GM04503 (cell line): ENCODE data around the gene PDE4D.

Experiments used
- DNase-seq: peaks from one replicate; pipeline ENCODE4 v3.0.0-alpha.2; 2012; ENCODE audit warnings: low read depth

PDE4D gene

GRCh38 chr5:59655693-59656309 is 237.7 kb downstream of the PDE4D start:
- no peak for DNase-seq

- DNase-seq: no peak
These were observed 238.8 kb downstream of the PDE4D start for GRCh38 chr5:59654691-59655090.

- no peak for DNase-seq
These were observed 241.1 kb downstream of the PDE4D start for GRCh38 chr5:59652449-59652848.

GRCh38 chr5:59648949-59649921 is 244.3 kb downstream of the PDE4D start:
- DNase-seq: no peak

- DNase-seq: no peak
These were observed 245.3 kb downstream of the PDE4D start for GRCh38 chr5:59648038-59648831.

- DNase-seq: no peak
These were observed 248.1 kb downstream of the PDE4D start for GRCh38 chr5:59645380-59645779.

- no peak for DNase-seq
These were observed 253.1 kb downstream of the PDE4D start for GRCh38 chr5:59640411-59640810.

GRCh38 chr5:59637884-59638580 is 255.5 kb downstream of the PDE4D start:
- DNase-seq: no peak

- no peak for DNase-seq
These were observed 264.0 kb downstream of the PDE4D start for GRCh38 chr5:59629561-59629960.

- DNase-seq: no peak
These were observed 265.3 kb downstream of the PDE4D start for GRCh38 chr5:59628062-59628828.

- DNase-seq: no peak
These were observed 268.6 kb downstream of the PDE4D start for GRCh38 chr5:59624898-59625297.

- no peak for DNase-seq
These were observed 270.7 kb downstream of the PDE4D start for GRCh38 chr5:59622848-59623247.

- no peak for DNase-seq
These were observed 272.0 kb downstream of the PDE4D start for GRCh38 chr5:59621477-59621876.

- DNase-seq: no peak
These were observed 272.9 kb downstream of the PDE4D start for GRCh38 chr5:59620535-59621212.

- DNase-seq: no peak
These were observed 274.9 kb downstream of the PDE4D start for GRCh38 chr5:59618644-59619043.

- DNase-seq: no peak
These were observed 276.2 kb downstream of the PDE4D start for GRCh38 chr5:59617186-59617771.

- DNase-seq: no peak
These were observed 277.1 kb downstream of the PDE4D start for GRCh38 chr5:59616413-59616812.

GRCh38 chr5:59615272-59615671 is 278.3 kb downstream of the PDE4D start:
- DNase-seq: no peak

GRCh38 chr5:59609501-59610265 is 283.8 kb downstream of the PDE4D start:
- no peak for DNase-seq
